ENCODE measurements around the gene FRMD8. TPM values are rescaled to one million over a fixed set of nuclear protein-coding genes. Genes with fewer than 3 reads are reported as not detected.

The FRMD8 gene
- total RNA-seq, 1 experiment from 2014 or later = 68.3 TPM

GRCh38 chr11:65445604-65446445, 59.4 kb downstream of the FRMD8 start:
- no peak overlapping the region for H3K9ac ChIP-seq (ENCODE audit: low read length)
- H3K4me3 ChIP-seq (ENCODE audit: low read length) = no peak overlapping the region
- H2AFZ ChIP-seq (ENCODE audit: low read length) = no peak overlapping the region
- TF ChIP-seq CTCF (conservative IDR thresholded peaks at IDR 0.05; ENCODE audit: low read depth, low read length) (no peak), EZH2 (IDR thresholded peaks at IDR 0.05; ENCODE audit: low read length, unreplicated experiment) (no peak), EZH2phosphoT487 (IDR thresholded peaks at IDR 0.05; ENCODE audit: borderline replicate concordance, low read length) (no peak)
- H3K9me3 ChIP-seq (ENCODE audit: low read length) = no peaks in the 10 kb centered on the region
- H3K9me2 ChIP-seq (replicated peaks; ENCODE audit: low read length) = no peaks in the 10 kb centered on the region
- POLR2A ChIA-PET (ENCODE audit: unreplicated experiment) = interaction anchor here (0.6 kb wide), 1 partner anchor 25 kb away, joined by 3 read pairs; no protein-coding TSS in a partner anchor
- intact Hi-C loops (cut with micrococcal nuclease) = loop anchor here (2.0 kb wide), 1 partner anchor 61 kb away; no protein-coding TSS in a partner anchor
- no peaks in the 10 kb centered on the region for H3K36me3 ChIP-seq (ENCODE audit: low read depth, low read length)
- no peaks in the 10 kb centered on the region for H3K4me1 ChIP-seq (ENCODE audit: insufficient read depth, low read length)
- CTCF ChIA-PET = interaction anchor here (1.9 kb wide), 1 partner anchor 65 kb away, joined by 6 read pairs; no protein-coding TSS in a partner anchor
- H4K20me1 ChIP-seq (ENCODE audit: low read length) = no peaks in the 10 kb centered on the region
- peak; percentile 7 for ATAC-seq
- no peaks in the 10 kb centered on the region for H3K27me3 ChIP-seq (ENCODE audit: low read length)
- BruUV-seq (replicated peaks) = no TSS peak
- no peak overlapping the region for H3K4me2 ChIP-seq (ENCODE audit: low read length)
- peaks cover 3% of the 10 kb centered on the region for H3F3A ChIP-seq (ENCODE audit: low read length, unreplicated experiment)
- peak; percentile 18 for DNase-seq
- H3K27ac ChIP-seq (ENCODE audit: low read length) = no peak overlapping the region
- no peaks in the 10 kb centered on the region for H3K79me2 ChIP-seq (ENCODE audit: low read length)

GRCh38 chr11:65446446-65447277, 60.2 kb downstream of the FRMD8 start:
- Histone ChIP-seq H3K9me3 (ENCODE audit: low read length) (no peaks in the 10 kb centered on the region), H3K27me3 (ENCODE audit: low read length) (no peaks in the 10 kb centered on the region), H3K9ac (ENCODE audit: low read length) (no peak overlapping the region), H2AFZ (ENCODE audit: low read length) (no peak overlapping the region), H3F3A (ENCODE audit: low read length, unreplicated experiment) (peaks cover 3% of the 10 kb centered on the region), H3K4me1 (ENCODE audit: insufficient read depth, low read length) (no peaks in the 10 kb centered on the region), H3K4me2 (ENCODE audit: low read length) (no peak overlapping the region), H3K27ac (ENCODE audit: low read length) (no peak overlapping the region), H4K20me1 (ENCODE audit: low read length) (no peaks in the 10 kb centered on the region), H3K36me3 (ENCODE audit: low read depth, low read length) (no peaks in the 10 kb centered on the region), H3K9me2 (replicated peaks; ENCODE audit: low read length) (no peaks in the 10 kb centered on the region), H3K79me2 (ENCODE audit: low read length) (no peaks in the 10 kb centered on the region), H3K4me3 (ENCODE audit: low read length) (no peak overlapping the region)
- 0 out of 2 replicates have a peak, but pooled peaks have one; percentile 3 for ATAC-seq
- intact Hi-C loops (cut with micrococcal nuclease) = loop anchor here (2.0 kb wide), 1 partner anchor 60 kb away; no protein-coding TSS in a partner anchor
- ChIA-PET CTCF (interaction anchor here (0.7 to 1.9 kb wide), 2 partner anchors 58 to 64 kb away, joined by 4 to 6 read pairs; no protein-coding TSS in a partner anchor), POLR2A (ENCODE audit: unreplicated experiment) (no interaction called here)
- TF ChIP-seq EZH2phosphoT487 (IDR thresholded peaks at IDR 0.05; ENCODE audit: borderline replicate concordance, low read length) = no peak
- TF ChIP-seq EZH2 (IDR thresholded peaks at IDR 0.05; ENCODE audit: low read length, unreplicated experiment) = no peak
- TF ChIP-seq CTCF (conservative IDR thresholded peaks at IDR 0.05; ENCODE audit: low read depth, low read length) = no peak
- BruUV-seq (replicated peaks) = no TSS peak
- peak; percentile 2 for DNase-seq
